ENCODE results near the gene PPP1R14C. TPM values are rescaled to one million over a fixed set of nuclear protein-coding genes. Genes with fewer than 3 reads are reported as not detected.

The PPP1R14C gene
- total and polyA plus RNA-seq, 10 of the 15 experiments (the other 5 are each of a cell fraction or from before 2014, with no cell fraction given), result 0.07 to 1.6 (median 0.13) TPM; not detected in 4

DNA sequence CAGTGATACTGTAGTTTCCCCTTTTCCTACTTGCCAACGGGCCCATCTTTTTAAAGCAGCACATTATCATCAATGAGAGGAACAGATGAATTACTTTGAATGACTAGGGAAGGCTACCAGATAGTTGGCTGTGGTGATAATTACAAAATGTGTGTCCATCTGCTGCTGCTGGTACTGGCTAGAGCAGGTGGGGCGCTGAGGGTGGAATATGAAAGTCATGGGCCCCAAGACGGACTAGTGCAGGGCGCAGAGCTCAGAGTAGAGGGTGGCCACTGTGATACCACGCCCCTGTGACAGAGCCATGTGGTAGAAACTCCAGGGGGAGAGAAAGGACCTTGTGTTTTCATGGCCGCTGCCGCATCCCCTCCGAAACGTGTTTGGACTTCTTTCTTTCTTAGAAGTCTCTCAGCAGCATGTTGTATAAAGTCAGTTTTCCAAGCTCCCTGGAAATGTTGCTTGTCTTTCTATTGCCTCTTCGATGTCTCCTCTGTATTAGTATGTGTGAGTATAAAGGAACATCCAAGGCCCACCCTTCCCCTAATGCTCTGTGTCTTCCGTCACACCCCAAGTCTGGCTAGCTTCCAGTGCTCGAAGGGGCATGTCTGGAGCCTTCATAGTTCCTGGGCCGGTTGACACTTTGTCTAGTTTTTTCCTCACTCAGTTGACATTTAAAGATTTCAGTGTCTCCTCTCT is 88.1 kb downstream of the PPP1R14C start:
- RAD21 ChIA-PET (ENCODE audit: unreplicated experiment), result no interaction called here
- DNase-seq (ENCODE audit: low read depth, low spot score) (no peak), FAIRE-seq (no peak), ATAC-seq (no peak)
- Histone ChIP-seq H4K20me1 (ENCODE audit: control insufficient read depth, insufficient read depth) (no peaks in the 10 kb centered on the region), H2AFZ (ENCODE audit: control insufficient read depth, low read depth, low read length) (no peak overlapping the region), H3K79me2 (ENCODE audit: control insufficient read depth, insufficient read depth, low read length) (no peaks in the 10 kb centered on the region), H3K9ac (ENCODE audit: control insufficient read depth, insufficient read depth, low read length) (no peak overlapping the region), H3K4me2 (ENCODE audit: control insufficient read depth, insufficient read depth) (no peak overlapping the region), H3K4me3 (no peak overlapping the region), H3K9me3 (replicated peaks; ENCODE audit: control insufficient read depth, insufficient read depth, low read length) (no peaks in the 10 kb centered on the region), H3K27me3 (replicated peaks in 1 of 2; ENCODE audit: control insufficient read depth in 2 of 2, insufficient read depth in 2 of 2, low read length in 1 of 2) (peaks cover 1 to 5% of the 10 kb centered on the region in 2 experiments; a peak in 3 of 4 replicates), H3K4me1 (ENCODE audit: control insufficient read depth, insufficient read depth, low read length) (no peaks in the 10 kb centered on the region), H3K27ac (ENCODE audit: control insufficient read depth, insufficient read depth) (no peak overlapping the region), H3K36me3 (ENCODE audit: control insufficient read depth in 2 of 2, insufficient read depth in 2 of 2, low read length in 1 of 2) (no peaks in the 10 kb centered on the region)
- whole genome bisulfite sequencing (ENCODE audit: insufficient coverage, insufficient replicate concordance, low lambda C conversion rate, missing lambda C conversion rate), result 51% methylated on average over 13 of the region's 13 CpGs
- intact Hi-C loops (cut with micrococcal nuclease; ENCODE audit: unreplicated experiment) (no loop called here), in situ Hi-C loops (cut with MboI) (no loop called here)
- SMC1A ChIA-PET (ENCODE audit: uncharacterized antibody, unreplicated experiment), result no interaction called here
- CTCF ChIA-PET, result interaction anchor here (0.6 kb wide), 1 partner anchor 299 kb away, joined by 3 read pairs; no protein-coding TSS in a partner anchor
- no TSS peak for BruUV-seq (replicated peaks)
- POLR2A ChIA-PET, result no interaction called here
- no peak for TF ChIP-seq CREB1 (IDR thresholded peaks at IDR 0.05; ENCODE audit: low read depth)
- TF ChIP-seq, protein P1, sequence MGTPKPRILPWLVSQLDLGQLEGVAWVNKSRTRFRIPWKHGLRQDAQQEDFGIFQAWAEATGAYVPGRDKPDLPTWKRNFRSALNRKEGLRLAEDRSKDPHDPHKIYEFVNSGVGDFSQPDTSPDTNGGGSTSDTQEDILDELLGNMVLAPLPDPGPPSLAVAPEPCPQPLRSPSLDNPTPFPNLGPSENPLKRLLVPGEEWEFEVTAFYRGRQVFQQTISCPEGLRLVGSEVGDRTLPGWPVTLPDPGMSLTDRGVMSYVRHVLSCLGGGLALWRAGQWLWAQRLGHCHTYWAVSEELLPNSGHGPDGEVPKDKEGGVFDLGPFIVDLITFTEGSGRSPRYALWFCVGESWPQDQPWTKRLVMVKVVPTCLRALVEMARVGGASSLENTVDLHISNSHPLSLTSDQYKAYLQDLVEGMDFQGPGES (IDR thresholded peaks at IDR 0.05), result no peak
- TF ChIP-seq DPF2 (IDR thresholded peaks at IDR 0.05), result no peak
- no peak for TF ChIP-seq SMARCA5 (IDR thresholded peaks at IDR 0.05)
- no peak for TF ChIP-seq POLR2A (IDR thresholded peaks at IDR 0.05; ENCODE audit: low read depth, low read length)
- TF ChIP-seq, protein P2, sequence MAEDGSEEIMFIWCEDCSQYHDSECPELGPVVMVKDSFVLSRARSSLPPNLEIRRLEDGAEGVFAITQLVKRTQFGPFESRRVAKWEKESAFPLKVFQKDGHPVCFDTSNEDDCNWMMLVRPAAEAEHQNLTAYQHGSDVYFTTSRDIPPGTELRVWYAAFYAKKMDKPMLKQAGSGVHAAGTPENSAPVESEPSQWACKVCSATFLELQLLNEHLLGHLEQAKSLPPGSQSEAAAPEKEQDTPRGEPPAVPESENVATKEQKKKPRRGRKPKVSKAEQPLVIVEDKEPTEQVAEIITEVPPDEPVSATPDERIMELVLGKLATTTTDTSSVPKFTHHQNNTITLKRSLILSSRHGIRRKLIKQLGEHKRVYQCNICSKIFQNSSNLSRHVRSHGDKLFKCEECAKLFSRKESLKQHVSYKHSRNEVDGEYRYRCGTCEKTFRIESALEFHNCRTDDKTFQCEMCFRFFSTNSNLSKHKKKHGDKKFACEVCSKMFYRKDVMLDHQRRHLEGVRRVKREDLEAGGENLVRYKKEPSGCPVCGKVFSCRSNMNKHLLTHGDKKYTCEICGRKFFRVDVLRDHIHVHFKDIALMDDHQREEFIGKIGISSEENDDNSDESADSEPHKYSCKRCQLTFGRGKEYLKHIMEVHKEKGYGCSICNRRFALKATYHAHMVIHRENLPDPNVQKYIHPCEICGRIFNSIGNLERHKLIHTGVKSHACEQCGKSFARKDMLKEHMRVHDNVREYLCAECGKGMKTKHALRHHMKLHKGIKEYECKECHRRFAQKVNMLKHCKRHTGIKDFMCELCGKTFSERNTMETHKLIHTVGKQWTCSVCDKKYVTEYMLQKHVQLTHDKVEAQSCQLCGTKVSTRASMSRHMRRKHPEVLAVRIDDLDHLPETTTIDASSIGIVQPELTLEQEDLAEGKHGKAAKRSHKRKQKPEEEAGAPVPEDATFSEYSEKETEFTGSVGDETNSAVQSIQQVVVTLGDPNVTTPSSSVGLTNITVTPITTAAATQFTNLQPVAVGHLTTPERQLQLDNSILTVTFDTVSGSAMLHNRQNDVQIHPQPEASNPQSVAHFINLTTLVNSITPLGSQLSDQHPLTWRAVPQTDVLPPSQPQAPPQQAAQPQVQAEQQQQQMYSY (CRISPR knock-in tag; IDR thresholded peaks at IDR 0.05), result no peak
- TF ChIP-seq, protein P3, sequence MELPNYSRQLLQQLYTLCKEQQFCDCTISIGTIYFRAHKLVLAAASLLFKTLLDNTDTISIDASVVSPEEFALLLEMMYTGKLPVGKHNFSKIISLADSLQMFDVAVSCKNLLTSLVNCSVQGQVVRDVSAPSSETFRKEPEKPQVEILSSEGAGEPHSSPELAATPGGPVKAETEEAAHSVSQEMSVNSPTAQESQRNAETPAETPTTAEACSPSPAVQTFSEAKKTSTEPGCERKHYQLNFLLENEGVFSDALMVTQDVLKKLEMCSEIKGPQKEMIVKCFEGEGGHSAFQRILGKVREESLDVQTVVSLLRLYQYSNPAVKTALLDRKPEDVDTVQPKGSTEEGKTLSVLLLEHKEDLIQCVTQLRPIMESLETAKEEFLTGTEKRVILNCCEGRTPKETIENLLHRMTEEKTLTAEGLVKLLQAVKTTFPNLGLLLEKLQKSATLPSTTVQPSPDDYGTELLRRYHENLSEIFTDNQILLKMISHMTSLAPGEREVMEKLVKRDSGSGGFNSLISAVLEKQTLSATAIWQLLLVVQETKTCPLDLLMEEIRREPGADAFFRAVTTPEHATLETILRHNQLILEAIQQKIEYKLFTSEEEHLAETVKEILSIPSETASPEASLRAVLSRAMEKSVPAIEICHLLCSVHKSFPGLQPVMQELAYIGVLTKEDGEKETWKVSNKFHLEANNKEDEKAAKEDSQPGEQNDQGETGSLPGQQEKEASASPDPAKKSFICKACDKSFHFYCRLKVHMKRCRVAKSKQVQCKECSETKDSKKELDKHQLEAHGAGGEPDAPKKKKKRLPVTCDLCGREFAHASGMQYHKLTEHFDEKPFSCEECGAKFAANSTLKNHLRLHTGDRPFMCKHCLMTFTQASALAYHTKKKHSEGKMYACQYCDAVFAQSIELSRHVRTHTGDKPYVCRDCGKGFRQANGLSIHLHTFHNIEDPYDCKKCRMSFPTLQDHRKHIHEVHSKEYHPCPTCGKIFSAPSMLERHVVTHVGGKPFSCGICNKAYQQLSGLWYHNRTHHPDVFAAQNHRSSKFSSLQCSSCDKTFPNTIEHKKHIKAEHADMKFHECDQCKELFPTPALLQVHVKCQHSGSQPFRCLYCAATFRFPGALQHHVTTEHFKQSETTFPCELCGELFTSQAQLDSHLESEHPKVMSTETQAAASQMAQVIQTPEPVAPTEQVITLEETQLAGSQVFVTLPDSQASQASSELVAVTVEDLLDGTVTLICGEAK (IDR thresholded peaks at IDR 0.05; ENCODE audit: borderline replicate concordance), result no peak
- TF ChIP-seq EP300 (IDR thresholded peaks at IDR 0.05; ENCODE audit: borderline replicate concordance in 1 of 2, control insufficient read depth in 1 of 2, low read depth in 2 of 2, low read length in 2 of 2), result no peak
- no peak for TF ChIP-seq KLF5 (IDR thresholded peaks at IDR 0.05; ENCODE audit: partially characterized antibody)
- TF ChIP-seq SREBF2 (IDR thresholded peaks at IDR 0.05; ENCODE audit: low read length), result no peak
- no peak for TF ChIP-seq ESRRA (IDR thresholded peaks at IDR 0.05; ENCODE audit: low read length)
- TF ChIP-seq, protein P4, sequence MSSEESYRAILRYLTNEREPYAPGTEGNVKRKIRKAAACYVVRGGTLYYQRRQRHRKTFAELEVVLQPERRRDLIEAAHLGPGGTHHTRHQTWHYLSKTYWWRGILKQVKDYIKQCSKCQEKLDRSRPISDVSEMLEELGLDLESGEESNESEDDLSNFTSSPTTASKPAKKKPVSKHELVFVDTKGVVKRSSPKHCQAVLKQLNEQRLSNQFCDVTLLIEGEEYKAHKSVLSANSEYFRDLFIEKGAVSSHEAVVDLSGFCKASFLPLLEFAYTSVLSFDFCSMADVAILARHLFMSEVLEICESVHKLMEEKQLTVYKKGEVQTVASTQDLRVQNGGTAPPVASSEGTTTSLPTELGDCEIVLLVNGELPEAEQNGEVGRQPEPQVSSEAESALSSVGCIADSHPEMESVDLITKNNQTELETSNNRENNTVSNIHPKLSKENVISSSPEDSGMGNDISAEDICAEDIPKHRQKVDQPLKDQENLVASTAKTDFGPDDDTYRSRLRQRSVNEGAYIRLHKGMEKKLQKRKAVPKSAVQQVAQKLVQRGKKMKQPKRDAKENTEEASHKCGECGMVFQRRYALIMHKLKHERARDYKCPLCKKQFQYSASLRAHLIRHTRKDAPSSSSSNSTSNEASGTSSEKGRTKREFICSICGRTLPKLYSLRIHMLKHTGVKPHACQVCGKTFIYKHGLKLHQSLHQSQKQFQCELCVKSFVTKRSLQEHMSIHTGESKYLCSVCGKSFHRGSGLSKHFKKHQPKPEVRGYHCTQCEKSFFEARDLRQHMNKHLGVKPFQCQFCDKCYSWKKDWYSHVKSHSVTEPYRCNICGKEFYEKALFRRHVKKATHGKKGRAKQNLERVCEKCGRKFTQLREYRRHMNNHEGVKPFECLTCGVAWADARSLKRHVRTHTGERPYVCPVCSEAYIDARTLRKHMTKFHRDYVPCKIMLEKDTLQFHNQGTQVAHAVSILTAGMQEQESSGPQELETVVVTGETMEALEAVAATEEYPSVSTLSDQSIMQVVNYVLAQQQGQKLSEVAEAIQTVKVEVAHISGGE (CRISPR knock-in tag; IDR thresholded peaks at IDR 0.05), result no peak

Data from GM12878 (cell line).